M059J (cell line): ENCODE results near the gene ZC3H10. TPM values are rescaled to one million over a fixed set of nuclear protein-coding genes. Genes with fewer than 3 reads are reported as not detected.

Experiments used
- total RNA-seq: library from RNA; depleted of rRNA; stranded (reverse); fragments of >200 nt; shearing (Covaris generic); gene quantifications from 2 replicates; pipeline ENCODE4 v1.2.3, GENCODE V29; 2014; rRNA removed

The ZC3H10 gene
- total RNA-seq, 1 experiment from 2014 or later = 2.1 TPM

Other genes with a start within 250 kb of the ZC3H10 start
- gene PYM1, start 190.4 kb upstream of the ZC3H10 start, total RNA-seq = 26.8 and 28.0 TPM in 2 replicates
- 21.7 and 31.3 TPM in 2 replicates for gene DGKA, start 187.1 kb upstream of the ZC3H10 start, total RNA-seq
- gene PMEL, start 152.2 kb upstream of the ZC3H10 start, total RNA-seq = 0.54 and 0.69 TPM in 2 replicates
- gene CDK2, start 151.4 kb upstream of the ZC3H10 start, total RNA-seq = 112 and 148 TPM in 2 replicates
- 58.1 and 71.3 TPM in 2 replicates for gene RAB5B, start 144.2 kb upstream of the ZC3H10 start, total RNA-seq
- 9.7 and 17.0 TPM in 2 replicates for gene SUOX, start 121.0 kb upstream of the ZC3H10 start, total RNA-seq
- gene IKZF4, start 97.2 kb upstream of the ZC3H10 start, total RNA-seq = 0.57 and 1.2 TPM in 2 replicates
- 1,969 and 2,525 TPM in 2 replicates for gene RPS26, start 76.3 kb upstream of the ZC3H10 start, total RNA-seq
- 0.37 TPM in 1 of 2 replicates, not detected in the other for gene ERBB3, start 38.1 kb upstream of the ZC3H10 start, total RNA-seq
- 134 and 184 TPM in 2 replicates for gene PA2G4, start 13.7 kb upstream of the ZC3H10 start, total RNA-seq
- gene RPL41, start 1.6 kb upstream of the ZC3H10 start, total RNA-seq = 2,885 and 2,938 TPM in 2 replicates
- gene ESYT1, start 10.0 kb downstream of the ZC3H10 start, total RNA-seq = 86.5 and 117 TPM in 2 replicates
- gene MYL6B, start 34.3 kb downstream of the ZC3H10 start, total RNA-seq = 84.5 and 88.7 TPM in 2 replicates
- 2,913 and 3,348 TPM in 2 replicates for gene MYL6, start 40.1 kb downstream of the ZC3H10 start, total RNA-seq
- gene SMARCC2, start 71.2 kb downstream of the ZC3H10 start, total RNA-seq = 32.4 and 34.5 TPM in 2 replicates
- gene RNF41, start 103.7 kb downstream of the ZC3H10 start, total RNA-seq = 42.8 and 54.9 TPM in 2 replicates
- 64.4 and 73.3 TPM in 2 replicates for gene NABP2, start 106.1 kb downstream of the ZC3H10 start, total RNA-seq
- gene SLC39A5, start 111.8 kb downstream of the ZC3H10 start, total RNA-seq = not detected in 2 replicates
- gene ANKRD52, start 140.1 kb downstream of the ZC3H10 start, total RNA-seq = 15.8 and 19.2 TPM in 2 replicates
- gene COQ10A, start 148.7 kb downstream of the ZC3H10 start, total RNA-seq = 15.4 and 17.1 TPM in 2 replicates
- gene CS, start 182.1 kb downstream of the ZC3H10 start, total RNA-seq = 120 and 153 TPM in 2 replicates
- 182 and 223 TPM in 2 replicates for gene CNPY2, start 197.7 kb downstream of the ZC3H10 start, total RNA-seq
- gene PAN2, start 215.7 kb downstream of the ZC3H10 start, total RNA-seq = 5.1 and 10.2 TPM in 2 replicates
- gene IL23A, start 220.6 kb downstream of the ZC3H10 start, total RNA-seq = not detected in 2 replicates
- 354 and 382 TPM in 2 replicates for gene STAT2, start 241.8 kb downstream of the ZC3H10 start, total RNA-seq
- gene APOF, start 244.6 kb downstream of the ZC3H10 start, total RNA-seq = not detected in 2 replicates